ENCODE data around the gene PEX5L.

DNA sequence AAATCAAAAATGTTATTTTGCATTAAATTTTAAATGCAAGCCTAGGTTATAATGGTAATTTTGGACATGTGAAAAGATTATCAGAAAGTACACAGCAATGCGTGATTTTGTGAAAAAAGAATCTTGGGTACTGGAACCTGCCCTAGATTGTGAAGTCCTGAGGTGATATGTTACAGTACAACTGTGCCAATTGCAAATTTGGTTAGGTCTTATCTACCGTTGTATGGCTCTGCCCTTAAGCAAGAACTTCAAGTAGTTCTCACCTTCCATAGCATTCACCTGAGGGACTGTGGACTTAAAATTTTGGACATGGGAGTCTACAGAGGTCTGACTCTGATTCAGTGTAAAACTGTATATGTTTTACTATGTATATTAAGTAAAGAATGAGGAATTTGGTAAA is 140.2 kb downstream of the PEX5L start:
- TF ChIP-seq, protein P1, sequence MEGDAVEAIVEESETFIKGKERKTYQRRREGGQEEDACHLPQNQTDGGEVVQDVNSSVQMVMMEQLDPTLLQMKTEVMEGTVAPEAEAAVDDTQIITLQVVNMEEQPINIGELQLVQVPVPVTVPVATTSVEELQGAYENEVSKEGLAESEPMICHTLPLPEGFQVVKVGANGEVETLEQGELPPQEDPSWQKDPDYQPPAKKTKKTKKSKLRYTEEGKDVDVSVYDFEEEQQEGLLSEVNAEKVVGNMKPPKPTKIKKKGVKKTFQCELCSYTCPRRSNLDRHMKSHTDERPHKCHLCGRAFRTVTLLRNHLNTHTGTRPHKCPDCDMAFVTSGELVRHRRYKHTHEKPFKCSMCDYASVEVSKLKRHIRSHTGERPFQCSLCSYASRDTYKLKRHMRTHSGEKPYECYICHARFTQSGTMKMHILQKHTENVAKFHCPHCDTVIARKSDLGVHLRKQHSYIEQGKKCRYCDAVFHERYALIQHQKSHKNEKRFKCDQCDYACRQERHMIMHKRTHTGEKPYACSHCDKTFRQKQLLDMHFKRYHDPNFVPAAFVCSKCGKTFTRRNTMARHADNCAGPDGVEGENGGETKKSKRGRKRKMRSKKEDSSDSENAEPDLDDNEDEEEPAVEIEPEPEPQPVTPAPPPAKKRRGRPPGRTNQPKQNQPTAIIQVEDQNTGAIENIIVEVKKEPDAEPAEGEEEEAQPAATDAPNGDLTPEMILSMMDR (IDR thresholded peaks at IDR 0.05; ENCODE audit: low read depth, low read length) = no peak
- TF ChIP-seq EZH2phosphoT487 (IDR thresholded peaks at IDR 0.05; ENCODE audit: low read depth) = no peak

Measured in OCI-LY3 (cell line).